ENCODE results near the gene RELB. TPM values are rescaled to one million over a fixed set of nuclear protein-coding genes. Genes with fewer than 3 reads are reported as not detected.

Gene RELB
- polyA plus RNA-seq (2011; rRNA removed), result 7.5 and 8.1 TPM in 2 replicates
- polyA plus RNA-seq (2012; cell fraction: cytosol; rRNA removed), result 21.2 and 28.8 TPM in 2 replicates
- polyA plus RNA-seq (2012; cell fraction: nucleus; rRNA removed), result 35.3 and 41.2 TPM in 2 replicates
- polyA plus RNA-seq (2017; fragmentation: RNase III; extraction: RNeasy Plus Mini Kit Qiagen cat#74134 plus additional on column Dnase treatment), result 9.6 to 15.1 TPM (median 9.6 TPM) in 3 replicates
- 9.0 and 11.3 TPM in 2 replicates for polyA minus RNA-seq (2011; rRNA and poly(A)+ RNA removed)

- no peak for FAIRE-seq
Observed at GRCh38 chr19:45001087-45001739, at the start of gene RELB. TSS of gene RELB (plus strand) at chr19:45001464. CDS start at chr19:45001580, 116 bp downstream.

More at GRCh38 chr19:45001087-45001739, at the start of gene RELB:
- ATAC-seq, result peak; percentile 66 to 78
- H3K4me3 ChIP-seq, result peak within 1 kb of the TSS; percentile 96
- H3K27ac ChIP-seq, result peak within 1 kb of the TSS; percentile 83 to 95
- H3K4me2 ChIP-seq, result peak within 1 kb of the TSS; percentile 95
- peaks cover 7% of the 10 kb centered on the region; the same call in 1 of the 3 replicates for H3K4me1 ChIP-seq
- POLR2A ChIA-PET, result interaction anchor here (0.6 to 2.5 kb wide), 11 partner anchors 10 to 1507 kb away, joined by 3 to 27 read pairs (median 4); partner anchors contain the start of genes CLASRP, CLPTM1 and PPP1R37
- DNase-seq (ENCODE audit: low read depth in 1 of 2, low spot score in 1 of 2), result peak; percentile 93 to 99
- no peaks in the 10 kb centered on the region for H3K9me3 ChIP-seq
- 2% methylated on average over 11 of the region's 79 CpGs for WGBS (ENCODE audit: missing lambda C conversion rate)
- CTCF ChIA-PET, result interaction anchor here (0.9 to 3.8 kb wide), 5 partner anchors 12 to 58 kb away, joined by 3 to 26 read pairs (median 6); no protein-coding TSS in a partner anchor
- TF ChIP-seq FOSL2 (IDR thresholded peaks at IDR 0.05), result no peak
- peak; percentile 42; the same call in 1 of the 2 replicates for TF ChIP-seq FOSL2 (CRISPR knock-in tag; IDR thresholded peaks at IDR 0.05)
- 0 out of 2 replicates have a peak, but pooled peaks have one; percentile 27 for TF ChIP-seq REST (IDR thresholded peaks at IDR 0.05)
- TF ChIP-seq RNF2 (IDR thresholded peaks at IDR 0.05; ENCODE audit: borderline replicate concordance, low read depth), result no peak
- TF ChIP-seq MAX (IDR thresholded peaks at IDR 0.05), result peak; percentile 61; the same call in 1 of the 2 replicates
- TF ChIP-seq RCOR1 (IDR thresholded peaks at IDR 0.05; ENCODE audit: low read depth, low read length), result no peak
- 0 out of 2 replicates have a peak, but pooled peaks have one; percentile 36 for TF ChIP-seq TP53 (CRISPR knock-in tag; IDR thresholded peaks at IDR 0.05)
- 0 out of 2 replicates have a peak, but pooled peaks have one; percentile 39 for TF ChIP-seq HOXA7 (CRISPR knock-in tag; IDR thresholded peaks at IDR 0.05)
- TF ChIP-seq NR3C1 (IDR thresholded peaks at IDR 0.05), result no peak
- no peak for TF ChIP-seq ZC3H11A (IDR thresholded peaks at IDR 0.05)
- peak; percentile 47; the same call in 1 of the 2 replicates for TF ChIP-seq HOXB5 (CRISPR knock-in tag; IDR thresholded peaks at IDR 0.05)
- peak; percentile 62; the same call in 1 of the 2 replicates for TF ChIP-seq HOXB13 (CRISPR knock-in tag; IDR thresholded peaks at IDR 0.05; ENCODE audit: low read depth)
- TF ChIP-seq PBX3 (IDR thresholded peaks at IDR 0.05), result peak; percentile 74; the same call in 1 of the 2 replicates
- TF ChIP-seq MAZ (IDR thresholded peaks at IDR 0.05; ENCODE audit: borderline replicate concordance, low read depth, low read length), result 0 out of 2 replicates have a peak, but pooled peaks have one; percentile 57
- peak in 1 of 2 experiments; percentile 50; a peak in 1 of 5 replicates for TF ChIP-seq JUN (IDR thresholded peaks at IDR 0.05)
- TF ChIP-seq POLR2A (IDR thresholded peaks at IDR 0.05; ENCODE audit: low read length), result no peak; the same call in 1 of the 2 replicates
- TF ChIP-seq ZSCAN20 (CRISPR knock-in tag; IDR thresholded peaks at IDR 0.05), result no peak
- TF ChIP-seq EHF (CRISPR knock-in tag; IDR thresholded peaks at IDR 0.05), result no peak
- peak; percentile 95 for TF ChIP-seq USF2 (IDR thresholded peaks at IDR 0.05)
- TF ChIP-seq FOSB (CRISPR knock-in tag; IDR thresholded peaks at IDR 0.05), result 0 out of 2 replicates have a peak, but pooled peaks have one; percentile 53
- TF ChIP-seq BHLHE40 (IDR thresholded peaks at IDR 0.05; ENCODE audit: low read depth, low read length), result peak; percentile 57
- no peak for TF ChIP-seq RAD21 (conservative IDR thresholded peaks at IDR 0.05 in 1 of 2, IDR thresholded peaks at IDR 0.05 in 1 of 2)
- peak; percentile 47; the same call in 1 of the 2 replicates for TF ChIP-seq TFCP2L1 (CRISPR knock-in tag; IDR thresholded peaks at IDR 0.05)
- no peak for TF ChIP-seq CTCF (IDR thresholded peaks at IDR 0.05)
- TF ChIP-seq BCL3 (IDR thresholded peaks at IDR 0.05), result peak; percentile 53; the same call in 1 of the 3 replicates
- TF ChIP-seq ESRRA (IDR thresholded peaks at IDR 0.05; ENCODE audit: borderline replicate concordance, low read length), result no peak
- TF ChIP-seq KDM1A (IDR thresholded peaks at IDR 0.05; ENCODE audit: low read depth), result peak; percentile 49; the same call in 1 of the 2 replicates
- TF ChIP-seq PHF8 (IDR thresholded peaks at IDR 0.05; ENCODE audit: borderline replicate concordance, low read depth), result peak; percentile 85

Data from A549 (cell line).